SK-N-DZ (cell line): ENCODE measurements around the gene PYHIN1. TPM values are rescaled to one million over a fixed set of nuclear protein-coding genes. Genes with fewer than 3 reads are reported as not detected.
A peak's percentile ranks its signal among the peaks of the same experiment; 100 is the strongest.

Experiments
- DNase-seq: peaks from one replicate; pipeline ENCODE4 v3.0.0-alpha.2; 2015; ENCODE audit warnings: low spot score
- polyA plus RNA-seq, 2 experiments: library from polyadenylated mRNA; depleted of rRNA; stranded (reverse); fragments of >200 nt; gene quantifications; 2 replicates each; pipeline ENCODE4 v1.2.3, GENCODE V29; 2014

PYHIN1 gene
- polyA plus RNA-seq (2014; cell fraction: cytosol; rRNA removed) = not detected in 2 replicates
- polyA plus RNA-seq (2014; cell fraction: nucleus; rRNA removed) = not detected in 2 replicates

DNA sequence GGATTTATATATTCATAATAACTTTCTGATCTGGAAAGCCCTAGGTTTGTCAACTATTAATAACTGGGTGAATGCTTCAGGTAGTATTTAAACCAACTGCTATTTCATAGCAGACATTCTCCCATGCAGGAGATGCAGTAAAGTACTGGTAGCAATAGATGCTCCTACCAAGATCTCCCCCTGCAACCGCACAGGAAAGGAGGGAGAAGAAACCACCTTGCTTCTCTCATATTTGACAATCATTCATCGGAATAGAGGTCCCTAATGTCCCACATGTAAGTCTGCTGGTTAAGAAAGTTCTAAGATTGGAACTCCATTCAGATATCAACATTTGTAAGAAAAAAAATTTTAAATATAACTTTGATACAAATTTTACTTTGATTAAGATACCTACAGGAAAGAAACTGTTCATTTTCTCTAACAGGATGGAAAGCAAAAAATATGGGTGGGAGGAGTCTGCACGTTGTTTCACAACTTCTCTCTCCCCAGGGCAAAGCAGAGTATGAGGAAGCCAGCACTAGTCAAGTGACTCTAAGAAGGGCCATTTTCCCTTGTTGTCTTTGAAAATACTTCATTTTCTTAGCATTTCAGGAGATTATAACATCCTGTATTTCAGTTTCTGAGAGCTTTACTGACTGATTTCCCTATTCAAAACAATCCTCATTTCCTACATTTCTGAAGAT is at the start of gene PYHIN1:
TSS of gene PYHIN1 (plus strand) at position 498 of the 683 bp plus-strand sequence. CDS start 5,359 bp downstream, outside the sequence.
- DNase-seq = no peak

DNA sequence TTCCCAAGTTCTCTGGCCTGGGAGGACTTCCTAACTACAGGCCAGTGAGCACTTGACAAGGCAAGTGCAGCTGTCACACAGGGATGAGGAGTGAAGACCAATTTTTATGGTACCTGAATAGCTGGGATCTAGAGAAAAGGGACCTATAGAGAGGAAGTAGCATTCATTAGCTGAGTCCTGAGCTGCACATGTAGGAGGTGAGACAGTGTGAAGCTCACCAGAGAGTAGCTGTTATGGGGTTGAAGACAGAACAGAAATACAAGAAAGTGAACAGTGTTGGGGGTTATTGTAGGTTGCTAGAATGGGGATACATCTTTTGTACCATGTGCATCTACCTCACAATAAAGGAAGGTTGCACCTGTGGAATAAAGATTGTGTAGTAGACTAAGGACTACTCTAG is 37.7 kb upstream of the PYHIN1 start:
- no peak for DNase-seq

GRCh38 chr1:158898722-158899121 is 32.6 kb upstream of the PYHIN1 start:
- DNase-seq = no peak

DNA sequence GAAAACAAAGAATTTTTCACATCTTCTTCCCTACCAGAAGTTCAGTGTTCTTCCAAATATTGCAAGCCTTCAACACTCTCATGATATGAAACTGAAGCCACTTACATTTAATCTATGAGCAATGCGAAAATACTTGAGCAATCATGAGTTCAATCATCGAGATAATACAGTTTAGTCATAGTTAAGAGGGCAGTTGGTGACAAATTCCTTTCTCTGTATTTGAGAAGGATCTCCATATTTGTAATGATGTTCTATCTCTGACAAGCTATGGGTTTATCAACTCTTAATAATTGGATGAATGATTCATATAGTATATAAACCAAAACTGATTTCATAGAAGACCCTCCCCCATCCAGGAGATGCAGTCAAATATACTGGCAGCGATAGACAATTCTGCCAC is 29.7 kb upstream of the PYHIN1 start:
- no peak for DNase-seq

DNA sequence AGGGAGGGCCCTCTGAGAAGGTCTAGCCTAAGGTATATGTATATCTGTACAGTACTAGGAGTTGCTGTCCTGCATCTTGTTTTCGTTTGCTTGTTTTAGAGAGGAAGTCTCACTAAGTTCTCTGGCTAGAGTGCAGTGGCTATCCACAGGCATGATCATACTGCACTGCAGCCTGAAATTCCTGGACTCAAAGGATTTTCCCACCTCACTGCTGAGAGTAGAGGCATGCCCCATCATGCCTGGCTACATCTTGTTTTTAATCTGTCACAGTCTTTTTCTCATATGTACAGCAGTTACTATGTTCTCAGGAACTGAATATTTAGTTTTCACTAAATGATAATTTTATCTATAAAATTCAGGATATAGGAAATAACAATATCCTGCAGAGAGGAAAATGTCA is 15.3 kb upstream of the PYHIN1 start:
- no peak for DNase-seq

DNA sequence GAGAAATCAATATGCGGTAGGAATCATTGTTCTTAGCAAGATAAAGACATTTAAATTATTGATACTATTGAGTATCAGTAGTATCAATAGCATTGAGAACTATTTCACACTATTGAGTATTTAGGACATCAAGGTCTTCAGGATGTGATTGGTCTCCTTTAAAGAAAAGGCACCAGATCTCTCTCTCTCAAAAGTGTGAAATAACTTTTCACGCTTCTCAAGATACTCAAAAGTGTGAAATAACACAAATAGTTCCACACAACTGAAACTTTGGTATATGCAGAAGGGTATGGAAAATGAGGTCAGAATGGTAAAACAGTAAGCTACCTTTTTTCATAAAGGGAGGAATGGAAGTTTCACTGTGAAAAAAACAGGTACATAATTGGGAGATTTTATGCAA is 6.7 kb upstream of the PYHIN1 start:
- no peak for DNase-seq

- DNase-seq = no peak
These were observed 848 bp upstream of the PYHIN1 start for GRCh38 chr1:158930504-158930903.

DNA sequence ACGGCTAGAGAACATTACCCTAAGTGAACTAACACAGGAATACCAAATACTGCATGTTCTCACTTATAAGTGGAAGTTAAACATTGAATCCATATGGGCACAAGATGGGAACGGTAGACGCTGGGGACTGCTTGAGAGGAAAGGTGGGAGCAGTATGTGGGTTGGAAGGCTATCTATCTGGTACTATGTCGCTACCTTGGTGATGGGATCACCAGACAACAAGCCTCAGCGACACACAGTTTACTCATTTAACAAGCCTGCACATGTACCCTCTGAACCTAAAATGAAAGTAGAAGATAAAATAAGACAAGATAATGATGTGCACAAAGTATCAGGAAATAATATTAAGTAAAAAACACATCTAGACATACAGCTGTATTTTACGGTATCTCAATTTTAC is 819 bp downstream of the PYHIN1 start:
- DNase-seq = no peak

DNA sequence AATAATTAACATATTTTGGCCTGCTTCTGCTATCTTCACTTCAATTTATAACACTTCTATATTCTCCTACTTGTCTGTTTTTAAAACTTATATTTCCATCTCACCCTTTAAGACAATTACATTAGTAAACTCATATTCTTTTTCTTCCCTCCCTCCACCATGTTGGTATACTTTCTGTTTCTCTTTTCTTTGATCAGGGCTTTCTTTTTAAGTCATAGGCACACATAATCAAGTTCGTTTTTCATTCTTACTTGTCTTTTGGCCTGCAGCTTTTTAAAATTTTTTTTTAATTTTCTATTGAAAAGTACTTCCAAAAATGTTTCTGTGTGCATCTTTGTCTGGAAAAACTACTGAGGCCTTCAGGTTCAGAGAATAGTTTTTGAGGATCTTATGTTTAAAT is 2.3 kb downstream of the PYHIN1 start:
- no peak for DNase-seq

- no peak for DNase-seq
These were observed 7.8 kb downstream of the PYHIN1 start for GRCh38 chr1:158939180-158939579.

DNA sequence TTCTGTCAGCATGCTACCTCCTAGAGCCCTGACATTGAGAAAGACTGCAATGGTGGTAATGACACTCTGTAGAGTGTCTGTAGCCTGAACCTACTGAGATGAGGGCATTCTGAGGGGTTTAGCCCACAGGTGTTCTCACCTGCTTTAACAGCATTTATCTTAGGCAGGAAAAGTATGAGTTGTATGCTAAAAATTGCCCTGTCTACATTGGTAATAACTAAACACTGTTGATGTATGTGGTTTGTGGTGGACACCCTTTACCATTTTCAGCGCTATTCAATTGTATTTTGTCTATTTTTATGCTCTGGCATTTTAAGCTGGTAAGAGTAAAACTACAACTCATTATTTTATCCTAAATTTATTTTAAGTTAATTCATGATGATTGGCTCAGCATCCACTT is 10.0 kb downstream of the PYHIN1 start:
- DNase-seq = no peak

GRCh38 chr1:158942490-158942889 is 11.1 kb downstream of the PYHIN1 start:
- DNase-seq = no peak

- DNase-seq = no peak
These were observed 11.7 kb downstream of the PYHIN1 start for GRCh38 chr1:158943059-158943458.

DNA sequence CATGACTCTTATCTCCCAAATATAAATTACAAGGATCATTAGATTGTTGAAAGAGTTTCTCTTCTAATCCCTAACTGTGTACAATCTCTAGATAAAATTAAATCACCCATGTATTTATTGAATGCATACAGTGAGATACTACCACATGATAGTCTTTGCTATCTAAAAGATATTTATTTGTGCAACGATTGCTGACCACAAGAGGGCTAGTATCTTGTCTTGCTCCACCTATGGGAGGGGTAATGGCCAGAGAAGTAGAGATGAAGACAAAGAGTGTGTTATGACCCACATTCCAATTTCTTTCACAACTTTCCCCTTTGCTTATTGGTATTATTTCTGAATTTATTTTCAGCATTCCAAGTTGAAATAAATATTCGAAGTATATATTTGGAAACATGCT is 13.7 kb downstream of the PYHIN1 start:
- no peak for DNase-seq

GRCh38 chr1:158946785-158947184 is 15.4 kb downstream of the PYHIN1 start:
- no peak for DNase-seq

DNA sequence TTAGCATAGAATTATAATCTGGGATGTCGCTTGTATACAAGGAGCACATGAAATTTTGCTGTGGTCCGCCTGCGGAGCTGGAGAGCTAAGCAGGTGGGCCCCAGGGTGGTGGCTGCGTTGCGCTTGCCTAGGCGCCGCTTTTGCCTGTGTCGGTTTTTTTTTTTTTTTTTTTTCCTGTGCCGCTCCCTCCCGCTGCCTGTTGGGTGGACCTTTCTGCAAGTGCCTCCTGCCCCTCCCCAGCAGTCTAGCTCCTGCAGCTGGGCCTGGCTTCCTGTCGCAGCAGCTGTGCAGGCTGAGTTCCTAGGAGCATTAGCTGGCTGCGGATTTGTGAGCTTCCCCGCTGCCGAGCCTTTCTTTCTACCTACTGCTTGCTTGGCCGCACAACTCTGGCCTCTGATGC is 20.6 kb downstream of the PYHIN1 start:
- DNase-seq = peak; percentile 42

DNA sequence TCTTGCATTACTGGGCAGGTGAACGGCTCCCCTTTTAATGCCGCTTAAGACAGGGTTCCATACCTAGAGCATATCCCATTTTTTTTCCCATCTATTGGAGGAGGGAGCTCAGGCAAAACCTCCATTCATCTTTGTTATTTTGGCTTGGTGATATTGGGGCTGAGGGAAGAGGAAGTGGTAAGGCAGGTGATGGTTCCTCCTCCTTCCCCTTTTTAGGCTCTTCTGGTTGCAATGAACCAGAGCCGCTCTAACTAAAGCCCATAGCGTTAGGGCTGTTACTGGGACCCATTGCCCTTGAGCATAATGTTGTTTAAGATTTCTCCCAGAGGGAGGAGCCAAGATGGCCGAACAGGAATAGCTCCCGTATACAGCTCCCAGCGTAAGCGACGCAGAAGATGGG is 21.1 kb downstream of the PYHIN1 start:
- no peak for DNase-seq

DNA sequence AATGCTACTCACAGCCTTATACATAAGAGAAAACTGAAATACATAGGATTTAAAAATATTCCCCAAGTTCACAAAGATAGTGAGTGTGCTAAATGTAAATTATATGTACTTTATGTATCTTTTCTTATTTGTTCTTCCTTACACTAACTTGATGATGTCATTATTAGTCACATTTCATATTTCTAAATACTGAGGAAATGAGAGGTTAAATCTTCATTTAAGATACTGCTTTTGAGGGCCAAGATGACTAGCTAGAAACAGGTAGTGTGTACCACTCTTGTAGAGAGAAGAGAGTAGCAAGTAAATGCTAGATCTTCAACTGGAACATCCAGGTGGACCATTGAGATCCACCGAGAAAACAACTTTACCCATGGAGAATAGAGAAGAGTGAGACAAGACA is 29.8 kb downstream of the PYHIN1 start:
- no peak for DNase-seq

DNA sequence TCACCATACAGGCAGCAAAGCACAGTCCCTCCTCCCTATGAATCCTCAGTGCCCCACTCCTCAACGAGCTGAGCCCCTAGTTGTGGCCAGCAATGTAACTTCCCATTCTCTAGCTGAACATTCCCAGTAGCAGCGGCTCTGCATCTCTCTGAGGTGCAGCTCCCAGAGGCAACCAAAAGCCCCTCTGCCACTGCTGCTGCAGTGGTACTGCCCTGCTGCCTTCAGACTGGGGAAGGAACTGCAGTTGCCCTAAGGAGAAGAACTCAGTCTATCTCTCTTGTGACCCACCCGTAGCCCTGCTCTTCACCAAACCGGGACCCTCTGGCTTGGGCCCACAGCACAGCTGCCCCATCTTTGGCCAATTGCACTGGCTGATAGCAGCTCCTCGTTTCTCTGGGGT is 31.6 kb downstream of the PYHIN1 start:
- no peak for DNase-seq

GRCh38 chr1:158969166-158969565 is 37.8 kb downstream of the PYHIN1 start:
- DNase-seq = no peak

- DNase-seq = no peak
These were observed 38.5 kb downstream of the PYHIN1 start for GRCh38 chr1:158969855-158970254.

GRCh38 chr1:158972841-158973240 is 41.5 kb downstream of the PYHIN1 start:
- no peak for DNase-seq

DNA sequence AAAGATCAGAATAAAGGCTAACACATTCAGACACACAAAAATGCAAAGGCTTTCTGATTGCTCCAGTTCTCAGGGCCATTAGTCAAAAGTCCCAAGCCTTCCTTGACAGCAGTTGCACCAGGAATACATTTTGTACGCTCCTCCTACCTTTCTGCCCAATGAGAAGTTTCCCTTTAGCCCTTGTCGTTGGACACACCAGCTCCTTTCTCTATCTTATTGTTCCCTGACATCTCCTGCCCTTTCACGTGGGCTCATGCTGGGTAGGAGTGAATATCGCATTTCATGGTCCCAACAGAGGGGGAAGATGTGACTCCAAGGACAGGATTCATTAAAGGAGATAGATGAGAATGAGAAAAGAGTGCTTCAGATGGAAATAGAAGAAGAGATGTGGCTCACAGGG is 44.9 kb downstream of the PYHIN1 start:
- DNase-seq = no peak

DNA sequence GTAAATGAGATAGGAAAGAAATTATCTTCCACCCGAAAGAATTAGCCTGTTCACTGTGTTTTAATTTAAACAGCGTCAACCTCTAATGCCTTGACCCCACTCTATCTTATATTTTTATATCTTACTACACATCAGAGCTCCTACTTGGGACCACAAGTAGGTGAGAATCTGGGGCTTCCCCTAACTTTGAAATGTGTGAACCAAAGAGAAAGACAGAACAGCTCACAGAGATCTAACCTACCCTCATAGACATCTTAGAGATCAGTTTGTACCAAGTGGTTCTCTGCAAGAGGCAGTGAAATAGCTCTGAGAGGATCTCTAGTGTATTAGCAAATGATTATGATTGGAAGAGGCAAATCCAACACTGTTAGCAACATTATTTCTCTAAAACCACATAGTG is 47.4 kb downstream of the PYHIN1 start:
- DNase-seq = no peak
